Measurements from ENCODE around the gene PLK5.

- no peak for TF ChIP-seq POLR2A (IDR thresholded peaks at IDR 0.05; ENCODE audit: low read depth, low read length)
- TF ChIP-seq POLR2AphosphoS5 (IDR thresholded peaks at IDR 0.05; ENCODE audit: low read depth, low read length), result no peak
- TF ChIP-seq TAF1 (IDR thresholded peaks at IDR 0.05; ENCODE audit: borderline replicate concordance, low read depth, low read length), result no peak
Observed at GRCh38 chr19:1579222-1579621, 55.3 kb downstream of the PLK5 start.
